GM18499 (cell line): Measurements from ENCODE around the gene TSPAN17.

Experiments
- ATAC-seq: cut with Tn5 transposase; IDR thresholded peaks from one replicate; pipeline ENCODE4 v1.9.1; 2021; ENCODE audit warnings: moderate number of reproducible peaks; ENCODE audit not compliant: insufficient read depth, unreplicated experiment

Gene TSPAN17

GRCh38 chr5:176675676-176676360 lies 28.5 kb downstream of the TSPAN17 start:
- no peak for ATAC-seq

- ATAC-seq: no peak
These were observed 29.1 kb downstream of the TSPAN17 start for GRCh38 chr5:176676361-176676824.

- ATAC-seq: no peak
These were observed 30.1 kb downstream of the TSPAN17 start for GRCh38 chr5:176677209-176677939.

GRCh38 chr5:176678584-176678983 lies 31.3 kb downstream of the TSPAN17 start:
- no peak for ATAC-seq

GRCh38 chr5:176679365-176680225 lies 32.3 kb downstream of the TSPAN17 start:
- ATAC-seq: no peak

GRCh38 chr5:176680226-176680563 lies 32.9 kb downstream of the TSPAN17 start:
- no peak for ATAC-seq

GRCh38 chr5:176682016-176682531 lies 34.8 kb downstream of the TSPAN17 start:
- no peak for ATAC-seq

- no peak for ATAC-seq
These were observed 37.7 kb downstream of the TSPAN17 start for GRCh38 chr5:176685010-176685409.

- no peak for ATAC-seq
These were observed 40.0 kb downstream of the TSPAN17 start for GRCh38 chr5:176687247-176687646.

- ATAC-seq: no peak
These were observed 40.6 kb downstream of the TSPAN17 start for GRCh38 chr5:176687881-176688280.

- ATAC-seq: no peak
These were observed 43.6 kb downstream of the TSPAN17 start for GRCh38 chr5:176690911-176691310.

- ATAC-seq: no peak
These were observed 44.2 kb downstream of the TSPAN17 start for GRCh38 chr5:176691524-176691923.

GRCh38 chr5:176692326-176692725 lies 45.0 kb downstream of the TSPAN17 start:
- ATAC-seq: no peak

GRCh38 chr5:176692839-176693476 lies 45.7 kb downstream of the TSPAN17 start:
- ATAC-seq: no peak

- ATAC-seq: no peak
These were observed 46.2 kb downstream of the TSPAN17 start for GRCh38 chr5:176693477-176693851.

- no peak for ATAC-seq
These were observed 46.9 kb downstream of the TSPAN17 start for GRCh38 chr5:176694146-176694545.

- ATAC-seq: no peak
These were observed 47.3 kb downstream of the TSPAN17 start for GRCh38 chr5:176694631-176695030.

GRCh38 chr5:176695073-176695472 lies 47.8 kb downstream of the TSPAN17 start:
- ATAC-seq: no peak

GRCh38 chr5:176697267-176697933 lies 50.1 kb downstream of the TSPAN17 start:
- ATAC-seq: no peak
